Measurements from ENCODE around the gene TMEM205.
A peak's percentile ranks its signal among the peaks of the same experiment; 100 is the strongest.

TMEM205 gene

GRCh38 chr19:11295665-11296245, 50.3 kb downstream of the TMEM205 start, which contains the start of gene TSPAN16:
Gene TSPAN16, plus strand, starts transcription at chr19:11296160. Its CDS starts 138 bp downstream, at chr19:11296298.
- DNase-seq = no peak

DNA sequence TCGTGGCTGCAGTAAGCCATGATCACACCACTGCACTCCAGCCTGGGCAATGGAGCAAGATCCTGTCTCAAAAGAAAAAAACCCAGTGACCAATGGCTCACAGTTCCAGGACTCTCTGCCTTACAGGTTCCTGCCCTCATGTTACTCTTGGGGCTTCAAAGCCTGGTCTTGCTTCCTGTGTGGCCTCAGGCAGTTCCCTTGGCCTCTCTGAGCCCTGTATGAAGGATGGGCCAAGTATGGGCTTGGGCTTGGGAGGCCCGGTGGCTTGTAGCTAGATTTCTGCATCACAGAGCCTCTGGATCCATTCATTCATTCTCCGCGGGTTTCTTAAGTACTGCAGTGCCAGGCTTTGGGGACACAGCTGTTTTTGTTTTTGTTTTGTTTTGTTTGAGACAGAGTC, 50.9 kb downstream of the TMEM205 start:
- no peak for DNase-seq

- peak; percentile 68 for DNase-seq
These were observed 52.4 kb downstream of the TMEM205 start for GRCh38 chr19:11293433-11294389.

Measured in NCI-H1092 (cell line).